Activated T-helper 1 cell treated with anti-CD3 and anti-CD28 coated beads, Interleukin-12 subunit alpha, Interleukin-12 subunit beta, Interleukin-2, Interleukin-4 antibody, amounts not matched to agents 30 ng/mL and 10 ng/mL and 1 ng/mL, durations not matched to agents 14 hours and 24 hours and 36 hours (primary cell): ENCODE data around the gene MYH14. TPM values are rescaled to one million over a fixed set of nuclear protein-coding genes. Genes with fewer than 3 reads are reported as not detected.
"Not testable (repeated sequence)": the region's sequence is repeated elsewhere in the genome, so short reads cannot be mapped to it uniquely, and the experiment has no call there.

Source experiments
- DNase-seq: peaks from one replicate; pipeline ENCODE4 v3.0.0; 2021; ENCODE audit warnings: low spot score
- H3K27ac Mint-ChIP-seq: one replicate; pipeline ENCODE4 v1.8.0; 2021; ENCODE audit warnings: mild to moderate bottlenecking, mixed read lengths
- H3K27me3 Mint-ChIP-seq: one replicate; pipeline ENCODE4 v1.8.0; 2022; ENCODE audit warnings: mild to moderate bottlenecking, moderate library complexity, mixed read lengths; ENCODE audit not compliant: insufficient read depth
- H3K36me3 Mint-ChIP-seq: one replicate; pipeline ENCODE4 v1.8.0; 2021; ENCODE audit warnings: low read depth, mixed read lengths
- H3K4me1 Mint-ChIP-seq: one replicate; pipeline ENCODE4 v1.8.0; 2021; ENCODE audit warnings: low read depth, mixed read lengths
- H3K4me3 Mint-ChIP-seq: one replicate; pipeline ENCODE4 v1.8.0; 2021; ENCODE audit warnings: mild to moderate bottlenecking, moderate library complexity, mixed read lengths
- H3K9me3 Mint-ChIP-seq: one replicate; pipeline ENCODE4 v1.8.0; 2021; ENCODE audit warnings: mixed read lengths
- intact Hi-C: fragments of 100-400 bp; cut with micrococcal nuclease; formaldehyde crosslinking; loops from one replicate; pipeline ENCODE4 v1.15.1; 2024
- total RNA-seq: library from RNA; stranded (reverse); gene quantifications from 2 replicates; pipeline ENCODE4 v1.2.3, GENCODE V29; 2022

MYH14 gene
- total RNA-seq, 1 donor from 2014 or later: not detected

DNA sequence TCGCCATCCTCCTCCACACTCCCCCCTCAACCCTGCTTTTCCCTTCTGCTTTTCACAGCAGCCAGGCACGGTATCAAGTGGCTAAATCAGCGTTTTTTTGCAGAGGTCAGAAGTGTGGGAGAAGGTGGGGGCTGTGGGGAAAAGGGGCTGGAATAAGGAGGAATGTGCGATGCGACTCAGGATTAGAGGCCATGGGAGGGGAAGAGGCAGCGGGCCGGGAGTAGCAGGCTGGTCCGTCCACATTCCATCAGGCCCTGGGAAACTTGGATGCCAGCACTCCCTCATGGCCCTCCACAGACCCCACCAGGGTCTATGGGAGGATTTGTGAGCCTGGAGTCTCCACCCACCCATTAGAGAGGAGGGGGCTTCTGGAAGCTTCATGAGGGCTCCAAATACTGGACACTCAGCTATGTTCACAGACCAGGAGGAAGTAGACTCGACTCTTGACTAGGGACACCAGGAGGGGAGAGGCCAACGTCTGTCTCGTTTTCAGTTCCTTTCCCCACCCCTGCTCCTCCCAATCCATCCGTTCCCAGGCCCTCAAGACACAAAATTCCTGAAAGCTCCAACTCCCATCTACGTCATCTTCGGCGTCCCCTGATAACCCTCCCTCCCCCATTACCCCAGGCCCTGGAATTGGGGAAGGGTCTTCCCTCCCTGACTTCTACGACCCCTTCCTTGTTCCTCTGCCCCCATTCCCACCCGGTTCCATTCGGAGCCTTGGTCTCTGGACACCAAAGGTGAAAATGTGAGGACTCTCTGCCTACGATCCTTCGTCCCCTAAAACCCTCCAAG is 129.0 kb downstream of the MYH14 start:
- peak overlapping the region; percentile 82 for H3K4me3 Mint-ChIP-seq
- peaks cover 9% of the 10 kb centered on the region for H3K36me3 Mint-ChIP-seq
- intact Hi-C loops: loop anchor here (1.0 to 2.0 kb wide), 5 partner anchors 14 to 179 kb away; partner anchors contain the start of genes JOSD2, NR1H2 and POLD1
- peaks cover 4% of the 10 kb centered on the region for H3K9me3 Mint-ChIP-seq
- H3K27ac Mint-ChIP-seq: peak overlapping the region; percentile 93
- H3K27me3 Mint-ChIP-seq: peaks cover 5% of the 10 kb centered on the region
- DNase-seq: no peak
- H3K4me1 Mint-ChIP-seq: peaks cover 65% of the 10 kb centered on the region

DNA sequence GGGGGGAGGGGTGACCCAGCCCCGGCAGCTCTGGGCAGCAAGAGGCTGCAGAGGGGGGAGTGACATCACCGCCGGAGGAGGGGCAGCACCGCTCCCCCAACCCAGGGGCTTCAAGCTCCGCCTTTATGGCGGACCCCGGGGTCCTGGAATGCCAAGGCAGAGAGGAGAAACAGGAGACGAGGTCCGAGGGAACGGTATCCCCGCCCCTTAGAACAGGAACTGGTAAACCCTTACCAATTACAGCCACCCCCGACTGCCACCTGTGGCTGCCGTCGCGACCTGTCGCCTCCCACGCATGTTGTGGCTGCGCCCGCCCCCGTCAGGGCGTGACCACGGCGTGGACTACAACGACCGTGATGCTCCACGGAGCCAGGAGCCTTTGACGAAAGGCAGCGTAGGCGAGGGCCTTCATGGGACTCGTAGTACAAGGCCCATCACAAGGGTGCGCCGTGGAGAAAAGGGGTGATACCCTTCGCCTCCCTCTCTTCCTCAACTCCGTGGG is 129.9 kb downstream of the MYH14 start:
- Mint-ChIP-seq H3K36me3 (peaks cover 10% of the 10 kb centered on the region), H3K4me1 (peaks cover 60% of the 10 kb centered on the region), H3K27me3 (no peaks in the 10 kb centered on the region), H3K9me3 (peaks cover 4% of the 10 kb centered on the region), H3K27ac (peak overlapping the region; percentile 97), H3K4me3 (peak overlapping the region; percentile 82)
- intact Hi-C loops: loop anchor here (1.0 to 2.0 kb wide), 5 partner anchors 14 to 178 kb away; partner anchors contain the start of genes JOSD2, NR1H2 and POLD1
- DNase-seq: peak; percentile 94

DNA sequence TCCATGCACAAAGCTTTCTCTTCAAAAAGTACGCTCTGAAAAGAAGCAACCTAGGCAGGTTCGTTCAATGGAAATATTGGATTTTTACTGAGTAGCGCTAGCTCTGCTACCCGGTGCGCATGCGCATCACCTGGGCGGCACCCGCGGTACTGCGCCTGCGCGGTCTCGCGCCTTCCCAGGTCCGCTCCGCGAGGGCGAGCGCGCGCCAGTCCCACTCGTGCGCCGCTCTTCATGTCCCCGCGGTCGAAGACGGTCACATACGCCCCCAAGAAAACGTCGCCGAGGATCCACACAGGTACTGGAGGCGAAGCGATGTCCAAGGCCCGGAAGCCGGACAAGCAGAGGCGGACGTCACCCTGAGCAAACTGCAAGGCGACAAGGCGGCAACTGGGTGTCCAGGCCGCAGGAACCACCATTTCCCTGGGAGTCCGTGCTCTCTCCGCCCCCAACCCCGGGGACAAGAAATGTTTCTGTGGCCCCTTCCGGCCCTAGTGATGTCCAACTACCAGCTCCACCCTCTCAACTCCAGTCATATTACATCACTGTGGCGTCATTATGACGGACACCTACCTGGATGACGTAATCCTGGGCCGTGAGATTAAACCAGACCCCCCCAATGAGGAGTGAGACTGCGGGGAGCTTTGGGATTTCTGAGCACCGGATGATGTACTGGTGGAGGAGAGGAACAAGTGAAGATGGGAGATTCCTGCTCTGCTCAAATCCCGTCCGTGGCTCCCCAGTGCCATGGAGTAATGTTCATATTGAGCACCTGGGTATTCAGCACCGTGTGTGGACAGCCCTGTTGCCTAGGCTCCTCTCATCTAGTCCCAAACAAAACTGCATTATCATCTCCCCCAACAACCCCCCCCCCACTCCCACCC is 130.6 kb downstream of the MYH14 start:
- Mint-ChIP-seq H3K27ac (peak overlapping the region; percentile 97), H3K27me3 (no peaks in the 10 kb centered on the region), H3K4me1 (peaks cover 60% of the 10 kb centered on the region), H3K36me3 (peaks cover 12% of the 10 kb centered on the region), H3K9me3 (peaks cover 4% of the 10 kb centered on the region), H3K4me3 (peak overlapping the region; percentile 82)
- peak; percentile 85 for DNase-seq
- intact Hi-C loops: loop anchor here (1.0 to 2.0 kb wide), 5 partner anchors 13 to 177 kb away; partner anchors contain the start of genes JOSD2, NR1H2 and POLD1

DNA sequence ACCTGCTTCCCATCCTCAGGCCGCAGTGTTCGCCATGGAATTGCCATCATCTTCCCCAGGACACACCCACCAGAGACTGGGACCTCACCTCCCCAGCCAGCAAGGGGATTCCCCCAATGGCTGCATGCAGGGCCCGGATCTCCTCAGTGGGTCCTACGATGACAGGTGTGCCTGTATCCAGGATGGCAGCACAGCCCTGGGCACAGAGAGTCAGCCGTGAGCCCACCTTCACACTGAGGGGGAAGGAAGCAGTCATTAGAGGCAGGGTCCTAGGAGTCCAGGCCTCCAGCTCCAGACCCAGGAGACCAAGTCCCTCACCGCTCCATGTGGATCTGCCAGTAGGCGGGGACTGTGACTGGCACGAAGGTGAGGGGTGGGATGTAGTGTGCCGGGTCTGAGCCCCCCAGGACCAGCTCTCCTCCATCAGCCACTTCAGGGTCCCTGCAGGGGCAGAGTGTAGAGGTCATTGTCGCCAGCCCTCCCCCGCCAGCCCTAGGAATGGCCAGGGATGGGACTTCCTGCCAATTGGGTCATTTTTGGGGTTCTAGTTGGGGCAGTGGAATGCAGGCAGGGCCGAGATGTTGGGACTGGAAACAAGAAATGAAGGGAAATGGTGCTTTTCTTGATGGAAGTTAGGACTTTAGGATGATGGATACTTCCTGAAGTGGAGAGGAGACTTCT is 131.5 kb downstream of the MYH14 start:
- Mint-ChIP-seq H3K36me3 (peaks cover 12% of the 10 kb centered on the region), H3K27ac (peak overlapping the region; percentile 62), H3K27me3 (no peaks in the 10 kb centered on the region), H3K4me1 (peaks cover 59% of the 10 kb centered on the region), H3K4me3 (peak overlapping the region; percentile 82), H3K9me3 (peaks cover 4% of the 10 kb centered on the region)
- intact Hi-C loops: no loop called here
- DNase-seq: no peak

DNA sequence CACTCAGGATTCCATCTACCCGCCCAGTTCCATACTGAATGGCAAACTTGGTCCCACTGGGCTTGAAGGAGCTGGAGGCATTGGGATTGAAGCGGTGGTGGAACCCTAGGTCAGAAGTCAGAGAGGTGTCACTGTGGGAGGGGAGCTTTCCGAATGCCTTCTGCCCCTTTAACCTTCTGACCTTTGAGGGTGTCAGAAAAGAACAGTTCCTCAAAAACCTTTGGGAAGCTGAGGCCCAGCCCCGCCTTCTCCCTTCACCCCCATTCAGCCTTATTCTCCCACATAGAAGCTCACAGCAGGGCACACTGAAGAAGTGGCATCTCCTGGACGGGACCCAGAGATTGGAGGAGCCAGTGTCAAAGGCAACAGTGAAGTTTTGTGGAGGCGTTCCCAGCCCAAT is 133.6 kb downstream of the MYH14 start:
- DNase-seq, H3K27me3 Mint-ChIP-seq, H3K4me3 Mint-ChIP-seq, H3K27ac Mint-ChIP-seq, H3K9me3 Mint-ChIP-seq, intact Hi-C loops: not testable (repeated sequence)
- peaks cover 52% of the 10 kb centered on the region for H3K4me1 Mint-ChIP-seq
- H3K36me3 Mint-ChIP-seq: peaks cover 15% of the 10 kb centered on the region

DNA sequence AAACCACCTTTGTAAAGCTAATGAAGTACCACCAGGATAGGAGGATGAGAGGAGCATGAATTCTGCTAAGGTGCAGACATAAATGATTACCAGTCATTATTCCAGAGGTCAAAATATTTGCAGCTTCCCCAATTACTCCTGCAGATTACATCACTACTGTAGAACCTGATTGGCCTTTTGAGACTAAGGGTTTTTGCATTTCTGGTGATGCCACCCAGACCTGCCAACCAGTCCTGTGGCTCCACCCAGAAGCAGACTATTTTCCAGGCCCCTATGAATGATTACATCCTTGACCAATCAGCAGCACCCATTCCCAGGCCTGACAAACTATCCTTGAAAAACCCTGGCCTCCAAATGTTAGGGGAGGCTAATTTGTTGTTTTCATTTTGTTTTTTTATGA is 136.9 kb downstream of the MYH14 start:
- H3K36me3 Mint-ChIP-seq: peaks cover 15% of the 10 kb centered on the region
- H3K9me3 Mint-ChIP-seq: peaks cover 1% of the 10 kb centered on the region
- intact Hi-C loops: no loop called here
- H3K27me3 Mint-ChIP-seq: no peaks in the 10 kb centered on the region
- H3K4me1 Mint-ChIP-seq: peaks cover 35% of the 10 kb centered on the region
- H3K4me3 Mint-ChIP-seq: no peak overlapping the region
- H3K27ac Mint-ChIP-seq: no peak overlapping the region
- DNase-seq: no peak

DNA sequence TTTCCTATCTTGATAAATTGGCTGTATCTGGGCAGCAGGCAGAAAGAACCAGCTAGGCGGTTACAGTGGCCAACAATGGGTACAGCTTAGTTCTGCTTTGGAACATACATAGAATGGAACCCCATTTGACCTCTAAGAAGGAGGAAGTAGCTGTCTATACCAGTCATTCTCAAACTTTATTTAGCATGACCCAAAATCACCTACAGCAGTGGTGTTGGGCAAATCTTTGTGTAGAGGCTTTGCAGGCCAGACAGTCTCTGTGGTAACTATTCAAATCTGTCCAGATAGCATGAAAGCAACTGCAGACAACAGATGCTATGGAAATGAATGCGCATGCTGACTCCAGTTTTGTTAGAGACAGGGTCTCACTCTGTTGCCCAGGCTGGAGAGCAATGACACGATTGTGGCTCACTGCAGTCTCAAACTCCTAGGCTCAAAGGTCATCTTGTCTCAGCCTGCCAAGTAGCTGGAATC is 137.7 kb downstream of the MYH14 start:
- peak overlapping the region; percentile 48 for H3K27ac Mint-ChIP-seq
- DNase-seq: no peak
- no peaks in the 10 kb centered on the region for H3K9me3 Mint-ChIP-seq
- intact Hi-C loops: no loop called here
- H3K4me1 Mint-ChIP-seq: peaks cover 29% of the 10 kb centered on the region
- H3K4me3 Mint-ChIP-seq: no peak overlapping the region
- H3K36me3 Mint-ChIP-seq: peaks cover 14% of the 10 kb centered on the region
- no peaks in the 10 kb centered on the region for H3K27me3 Mint-ChIP-seq

DNA sequence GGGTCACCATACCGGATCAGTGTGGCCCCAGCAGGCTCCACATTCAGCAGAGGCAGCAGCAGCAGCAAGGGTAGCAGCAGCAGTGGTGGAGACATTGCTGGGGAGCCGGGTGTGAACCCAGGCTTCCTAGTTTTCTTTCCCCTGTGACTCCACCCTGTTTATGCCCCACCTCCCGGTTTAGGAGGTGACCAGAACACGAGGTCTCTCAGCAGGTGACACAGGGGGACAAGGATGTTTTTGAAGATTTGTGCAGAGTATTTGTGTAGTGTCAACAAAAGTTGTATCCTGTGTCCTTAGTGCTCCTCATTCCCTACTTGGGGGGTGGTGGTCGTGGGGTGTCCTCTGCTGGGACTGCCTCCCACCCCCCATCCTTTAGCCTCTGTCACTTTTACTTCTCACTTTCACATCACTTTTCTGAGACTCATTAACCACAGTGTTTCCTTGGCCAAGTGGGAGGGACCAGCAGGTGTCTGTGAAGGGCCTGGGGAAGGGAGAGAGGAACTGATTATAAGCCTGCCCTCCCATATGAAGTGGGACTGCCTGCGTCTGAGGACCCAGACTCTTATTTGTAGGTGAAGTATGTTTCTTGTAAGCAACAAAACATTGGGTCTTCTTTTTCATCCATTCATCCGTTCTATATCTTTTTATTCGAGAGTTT is 141.4 kb downstream of the MYH14 start:
- intact Hi-C loops: no loop called here
- Mint-ChIP-seq H3K27me3 (no peaks in the 10 kb centered on the region), H3K4me1 (peaks cover 40% of the 10 kb centered on the region), H3K4me3 (peak overlapping the region; percentile 32), H3K36me3 (peaks cover 8% of the 10 kb centered on the region), H3K9me3 (no peaks in the 10 kb centered on the region), H3K27ac (peak overlapping the region; percentile 43)
- DNase-seq: no peak

DNA sequence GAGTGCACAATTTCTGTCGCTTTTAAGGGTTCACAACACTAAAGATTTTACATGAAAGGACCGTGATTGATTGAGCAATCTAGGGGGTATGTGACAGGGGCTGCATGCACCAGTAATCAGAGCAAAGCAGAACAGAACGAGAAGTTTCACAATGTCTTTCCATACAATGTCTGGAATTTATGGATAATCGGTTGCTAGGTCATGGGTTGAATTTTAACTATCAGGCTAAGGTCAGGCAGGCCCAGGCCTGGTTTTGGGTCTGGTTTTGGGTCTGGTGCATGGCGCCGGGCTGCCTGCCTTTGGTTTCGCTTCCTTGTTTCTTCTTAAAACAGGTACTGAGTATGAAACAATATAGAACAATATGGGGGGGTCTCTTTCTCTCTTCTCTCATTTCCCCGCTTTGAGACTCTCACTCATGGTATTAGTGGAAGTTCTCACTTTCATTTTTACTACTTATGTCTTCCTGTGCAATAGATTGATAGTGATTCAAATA is 143.7 kb downstream of the MYH14 start:
- H3K27me3 Mint-ChIP-seq, H3K36me3 Mint-ChIP-seq, DNase-seq, H3K9me3 Mint-ChIP-seq: not testable (repeated sequence)
- Mint-ChIP-seq H3K4me1 (peaks cover 27% of the 10 kb centered on the region), H3K4me3 (peak overlapping the region; percentile 66), H3K27ac (peak overlapping the region; percentile 83)
- intact Hi-C loops: loop anchor here (2.0 kb wide), 1 partner anchor 14 kb away; no protein-coding TSS in a partner anchor

DNA sequence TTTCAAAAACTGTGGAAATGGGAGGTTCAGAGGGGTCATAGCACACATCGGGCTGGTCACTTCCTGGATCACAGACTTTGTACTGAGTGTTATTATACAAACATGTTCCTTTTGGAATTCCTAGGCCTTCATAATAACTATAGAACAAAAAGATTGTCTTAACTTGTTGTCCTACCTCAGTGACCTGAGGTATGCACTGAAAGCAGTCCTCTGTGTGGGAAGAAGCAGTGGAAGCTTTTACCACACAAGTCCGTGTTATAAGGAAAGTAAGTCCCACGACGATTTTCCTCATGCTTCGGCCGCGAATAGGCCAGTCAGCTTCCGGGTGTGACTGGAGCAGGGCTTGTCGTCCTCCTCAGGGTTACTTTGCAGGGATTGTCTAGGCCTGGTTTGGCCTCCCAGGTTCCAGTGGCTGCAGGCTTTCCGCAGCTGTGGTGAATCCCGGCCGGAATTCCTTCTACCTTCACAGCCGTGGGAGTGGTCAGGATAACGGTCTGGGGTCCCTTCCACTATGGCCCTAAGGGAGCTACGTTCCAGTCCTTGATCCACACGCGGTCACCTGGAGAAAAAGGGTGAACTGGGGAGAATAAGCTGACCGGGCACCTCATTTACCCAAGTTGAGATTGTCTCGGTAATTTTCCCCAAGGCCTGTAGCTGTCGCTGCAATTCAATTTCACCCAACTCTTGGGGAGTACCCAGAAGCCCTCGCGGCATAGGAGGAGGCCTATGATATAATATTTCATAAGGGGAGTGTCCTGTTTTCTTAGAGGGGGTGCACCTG is 146.0 kb downstream of the MYH14 start:
- no peaks in the 10 kb centered on the region for H3K9me3 Mint-ChIP-seq
- no peak for DNase-seq
- intact Hi-C loops: no loop called here
- H3K27me3 Mint-ChIP-seq: no peaks in the 10 kb centered on the region
- peaks cover 2% of the 10 kb centered on the region for H3K36me3 Mint-ChIP-seq
- no peak overlapping the region for H3K27ac Mint-ChIP-seq
- peaks cover 22% of the 10 kb centered on the region for H3K4me1 Mint-ChIP-seq
- no peak overlapping the region for H3K4me3 Mint-ChIP-seq

DNA sequence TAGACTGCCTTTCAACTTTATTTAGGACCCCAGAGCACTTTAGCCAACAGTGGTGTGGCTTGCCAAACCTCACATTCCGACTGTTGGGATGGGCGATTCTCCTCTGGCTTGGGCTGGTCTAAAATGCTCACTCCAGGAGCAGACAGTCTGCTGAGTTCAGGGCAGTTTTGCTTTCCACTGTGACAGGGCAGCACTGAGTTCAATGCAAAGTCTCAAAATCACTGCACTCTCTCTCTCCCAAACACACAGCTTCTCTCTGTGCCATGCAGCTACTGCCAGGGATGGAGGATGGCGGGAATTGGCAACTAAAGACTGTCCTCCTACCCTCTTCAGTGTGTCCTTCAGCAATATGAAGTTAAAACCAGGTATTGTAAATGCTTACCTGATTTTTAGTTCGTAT is 148.8 kb downstream of the MYH14 start:
- no peaks in the 10 kb centered on the region for H3K9me3 Mint-ChIP-seq
- H3K36me3 Mint-ChIP-seq: no peaks in the 10 kb centered on the region
- H3K27ac Mint-ChIP-seq: no peak overlapping the region
- peaks cover 9% of the 10 kb centered on the region for H3K4me1 Mint-ChIP-seq
- DNase-seq: no peak
- H3K4me3 Mint-ChIP-seq: no peak overlapping the region
- intact Hi-C loops: no loop called here
- no peaks in the 10 kb centered on the region for H3K27me3 Mint-ChIP-seq
